ENCODE data around the gene PPP2R2C.

- TF ChIP-seq EZH2 (IDR thresholded peaks at IDR 0.05; ENCODE audit: low read depth, unreplicated experiment) (no peak), CTCF (conservative IDR thresholded peaks at IDR 0.05; ENCODE audit: low read depth in 2 of 2) (no peak), POLR2AphosphoS5 (IDR thresholded peaks at IDR 0.05; ENCODE audit: low read depth) (no peak), REST (IDR thresholded peaks at IDR 0.05; ENCODE audit: unreplicated experiment) (no peak), EZH2phosphoT487 (IDR thresholded peaks at IDR 0.05; ENCODE audit: unreplicated experiment) (no peak), ZNF114 (CRISPR knock-in tag; IDR thresholded peaks at IDR 0.05) (no peak)
Measured at GRCh38 chr4:6446130-6446482, 26.3 kb downstream of the PPP2R2C start.

Data from GM23338 (cell line).